GM18870 (cell line): ENCODE measurements around the gene PTPN23.

Experiments
- ATAC-seq: cut with Tn5 transposase; IDR thresholded peaks from one replicate; pipeline ENCODE4 v1.9.1; 2021; ENCODE audit warnings: moderate library complexity; ENCODE audit not compliant: unreplicated experiment

Gene PTPN23

DNA sequence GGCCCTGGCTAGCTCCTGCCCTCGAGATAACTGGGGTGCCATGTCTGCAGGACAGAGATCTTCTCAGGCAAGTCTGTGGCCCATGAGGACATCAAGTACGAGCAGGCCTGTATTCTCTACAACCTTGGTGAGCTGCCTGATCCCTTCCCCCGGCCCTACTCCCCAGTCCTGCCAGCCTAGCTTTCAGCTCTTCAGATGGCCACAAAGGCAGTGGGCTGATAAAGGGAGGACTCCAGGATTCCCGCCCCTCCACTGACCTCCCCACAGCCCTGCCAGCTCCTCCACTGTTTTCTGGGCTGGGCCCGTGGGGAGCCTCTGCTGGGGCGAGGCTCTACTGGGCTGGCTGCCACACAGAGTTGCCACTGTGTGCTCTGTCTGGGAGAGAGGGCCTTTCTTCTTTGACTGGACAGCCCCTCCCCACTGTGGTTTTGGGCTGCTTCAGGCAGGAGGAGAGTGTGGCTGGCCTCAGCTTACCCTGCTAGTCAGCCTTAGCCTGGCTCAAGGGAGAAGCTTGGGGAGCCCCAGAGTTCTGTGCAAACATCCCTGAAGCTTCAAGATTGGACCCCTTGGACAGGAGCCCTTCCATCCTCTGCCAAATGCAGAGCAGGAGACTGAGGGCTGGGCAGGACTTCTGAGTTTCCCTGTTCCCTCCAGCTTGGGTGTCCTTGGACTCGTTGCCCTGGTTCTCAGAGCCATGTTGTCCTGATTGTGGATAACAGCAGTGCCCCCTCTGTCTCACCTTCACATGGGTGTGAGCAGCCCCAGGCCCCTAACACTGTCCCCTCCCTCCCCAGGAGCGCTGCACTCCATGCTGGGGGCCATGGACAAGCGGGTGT is 24.4 kb downstream of the PTPN23 start:
- no peak for ATAC-seq

DNA sequence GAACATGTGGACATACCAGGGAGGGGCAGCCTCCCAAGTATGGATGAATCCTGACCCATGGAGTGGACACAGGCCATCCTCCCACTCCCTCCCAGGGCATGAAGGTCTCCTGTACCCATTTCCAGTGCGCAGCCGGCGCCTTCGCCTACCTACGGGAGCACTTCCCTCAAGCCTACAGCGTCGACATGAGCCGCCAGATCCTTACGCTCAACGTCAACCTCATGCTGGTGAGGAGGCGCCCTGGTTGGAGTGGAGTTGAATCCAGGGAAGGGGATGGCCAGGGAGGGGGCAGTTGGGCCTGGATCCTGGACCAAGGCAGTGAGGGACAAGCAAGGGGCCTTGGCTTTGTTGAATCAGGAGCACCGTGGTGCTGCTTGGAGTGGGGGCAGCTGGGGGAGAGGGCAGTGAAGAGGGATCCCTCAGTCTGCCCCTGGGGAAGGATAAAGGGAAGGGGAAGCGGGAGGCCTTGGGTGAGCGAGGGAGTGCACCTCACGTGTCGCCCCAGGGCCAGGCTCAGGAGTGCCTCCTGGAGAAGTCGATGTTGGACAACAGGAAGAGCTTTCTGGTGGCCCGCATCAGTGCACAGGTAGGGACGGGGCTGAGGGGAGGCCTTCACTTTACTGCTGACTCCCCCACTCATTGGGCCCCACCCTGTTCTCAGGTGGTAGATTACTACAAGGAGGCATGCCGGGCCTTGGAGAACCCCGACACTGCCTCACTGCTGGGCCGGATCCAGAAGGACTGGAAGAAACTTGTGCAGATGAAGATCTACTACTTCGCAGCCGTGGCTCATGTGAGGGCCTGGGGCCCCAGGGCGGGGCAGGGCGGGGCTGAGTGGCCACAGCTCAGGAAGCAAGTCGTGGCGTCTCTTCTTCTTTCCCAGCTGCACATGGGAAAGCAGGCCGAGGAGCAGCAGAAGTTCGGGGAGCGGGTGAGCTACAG is 25.3 kb downstream of the PTPN23 start:
- no peak for ATAC-seq

DNA sequence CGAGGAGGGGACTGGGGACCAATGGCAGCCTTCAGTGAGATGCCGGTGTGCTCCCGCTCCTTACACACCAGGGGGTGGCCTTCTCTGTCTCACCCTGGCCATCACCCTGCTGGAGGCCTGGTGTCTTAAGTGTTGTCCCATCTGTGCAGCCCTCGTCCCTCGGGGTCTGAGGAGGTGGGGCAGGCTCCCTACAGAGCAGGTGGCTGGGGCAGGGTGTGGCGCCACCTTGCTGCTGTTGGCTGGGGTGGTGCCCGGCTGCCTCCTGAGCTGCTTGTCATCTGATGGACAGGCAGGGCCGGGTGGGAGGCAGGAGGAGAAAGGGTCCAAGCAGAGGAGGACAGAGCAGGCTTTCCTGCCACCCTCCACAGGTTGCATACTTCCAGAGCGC is 25.9 kb downstream of the PTPN23 start:
- ATAC-seq, result no peak

DNA sequence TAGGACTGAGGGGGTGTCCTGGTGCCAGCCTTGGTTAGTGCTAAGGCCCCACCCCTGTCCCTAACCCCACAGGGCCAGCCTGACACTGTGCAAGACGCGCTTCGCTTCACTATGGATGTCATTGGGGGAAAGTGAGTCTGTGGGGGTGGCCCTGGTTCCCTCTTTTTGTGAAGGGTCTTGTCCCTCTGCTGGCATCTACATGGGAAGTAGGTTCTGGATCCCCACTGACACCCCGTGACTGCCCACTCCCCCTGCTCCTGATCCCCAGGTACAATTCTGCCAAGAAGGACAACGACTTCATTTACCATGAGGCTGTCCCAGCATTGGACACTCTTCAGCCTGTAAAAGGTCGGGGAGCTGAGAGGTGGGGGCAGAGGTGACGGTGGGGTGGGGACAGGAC is 26.4 kb downstream of the PTPN23 start:
- no peak for ATAC-seq

DNA sequence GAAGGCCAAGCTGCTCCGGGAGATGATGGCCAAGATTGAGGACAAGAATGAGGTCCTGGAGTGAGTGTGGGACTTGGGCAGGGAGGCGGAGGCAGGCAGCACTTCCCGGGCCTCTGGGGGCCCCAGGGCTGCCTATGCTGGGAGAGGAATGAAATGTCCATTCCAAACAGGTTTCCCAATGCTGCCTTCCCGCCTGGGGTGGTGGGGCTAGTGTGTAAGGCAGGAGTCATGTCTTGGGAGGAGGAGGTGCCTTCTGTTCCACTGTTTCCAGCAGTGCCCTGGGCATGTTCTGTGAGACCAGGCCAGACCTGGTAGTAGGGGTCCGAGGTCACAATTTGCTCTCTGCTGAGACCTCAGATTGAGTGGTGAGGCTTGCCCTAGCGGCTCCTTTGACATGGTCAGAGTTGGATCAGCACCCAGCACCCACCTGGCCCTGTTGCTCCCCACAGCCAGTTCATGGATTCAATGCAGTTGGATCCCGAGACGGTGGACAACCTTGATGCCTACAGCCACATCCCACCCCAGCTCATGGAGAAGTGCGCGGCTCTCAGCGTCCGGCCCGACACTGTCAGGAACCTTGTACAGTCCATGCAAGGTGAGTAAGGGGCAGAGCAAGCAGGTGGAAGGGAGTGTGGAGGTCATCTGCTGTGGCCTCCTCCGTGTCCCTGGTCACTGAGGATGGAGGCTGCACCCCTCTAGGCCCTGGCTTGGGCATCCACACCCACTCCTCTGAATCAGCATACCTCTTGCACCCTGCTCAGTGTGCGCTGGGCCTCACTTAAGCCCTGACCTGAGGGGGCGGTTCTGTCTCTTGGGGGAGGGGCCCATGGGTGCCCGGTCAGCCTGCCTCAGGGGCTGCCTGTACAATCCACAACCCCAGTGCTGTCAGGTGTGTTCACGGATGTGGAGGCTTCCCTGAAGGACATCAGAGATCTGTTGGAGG is 27.3 kb downstream of the PTPN23 start:
- ATAC-seq, result no peak

GRCh38 chr3:47408839-47409229 is 28.0 kb downstream of the PTPN23 start:
- ATAC-seq, result no peak

DNA sequence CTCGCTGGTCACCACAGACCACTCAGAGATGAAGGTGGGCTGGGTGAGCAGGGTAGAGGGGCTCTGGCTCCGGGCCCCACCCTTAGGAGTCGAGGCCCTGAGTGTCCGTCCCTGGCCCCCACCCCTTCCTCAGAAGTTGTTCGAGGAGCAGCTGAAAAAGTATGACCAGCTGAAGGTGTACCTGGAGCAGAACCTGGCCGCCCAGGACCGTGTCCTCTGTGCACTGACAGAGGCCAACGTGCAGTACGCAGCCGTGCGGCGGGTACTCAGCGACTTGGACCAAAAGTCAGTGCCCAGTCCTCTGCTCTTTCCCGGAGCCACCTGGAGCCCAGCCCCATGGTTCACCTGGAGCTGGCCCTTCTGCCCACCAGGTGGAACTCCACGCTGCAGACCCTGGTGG is 28.5 kb downstream of the PTPN23 start:
- no peak for ATAC-seq

DNA sequence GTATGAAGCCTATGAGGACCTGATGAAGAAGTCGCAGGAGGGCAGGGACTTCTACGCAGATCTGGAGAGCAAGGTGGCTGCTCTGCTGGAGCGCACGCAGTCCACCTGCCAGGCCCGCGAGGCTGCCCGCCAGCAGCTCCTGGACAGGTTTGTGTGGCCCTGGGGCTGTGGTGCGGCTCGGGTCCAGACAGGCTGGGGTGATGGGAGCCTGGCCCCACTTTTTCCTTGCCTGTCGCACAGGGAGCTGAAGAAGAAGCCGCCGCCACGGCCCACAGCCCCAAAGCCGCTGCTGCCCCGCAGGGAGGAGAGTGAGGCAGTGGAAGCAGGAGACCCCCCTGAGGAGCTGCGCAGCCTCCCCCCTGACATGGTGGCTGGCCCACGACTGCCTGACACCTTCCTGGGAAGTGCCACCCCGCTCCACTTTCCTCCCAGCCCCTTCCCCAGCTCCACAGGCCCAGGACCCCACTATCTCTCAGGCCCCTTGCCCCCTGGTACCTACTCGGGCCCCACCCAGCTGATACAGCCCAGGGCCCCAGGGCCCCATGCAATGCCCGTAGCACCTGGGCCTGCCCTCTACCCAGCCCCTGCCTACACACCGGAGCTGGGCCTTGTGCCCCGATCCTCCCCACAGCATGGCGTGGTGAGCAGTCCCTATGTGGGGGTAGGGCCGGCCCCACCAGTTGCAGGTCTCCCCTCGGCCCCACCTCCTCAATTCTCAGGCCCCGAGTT is 29.0 kb downstream of the PTPN23 start:
- no peak for ATAC-seq

GRCh38 chr3:47410417-47410720 is 29.5 kb downstream of the PTPN23 start:
- ATAC-seq, result no peak

- no peak for ATAC-seq
Observed at GRCh38 chr3:47410801-47411646, 30.2 kb downstream of the PTPN23 start.

GRCh38 chr3:47411696-47412452 is 31.1 kb downstream of the PTPN23 start:
- no peak for ATAC-seq

DNA sequence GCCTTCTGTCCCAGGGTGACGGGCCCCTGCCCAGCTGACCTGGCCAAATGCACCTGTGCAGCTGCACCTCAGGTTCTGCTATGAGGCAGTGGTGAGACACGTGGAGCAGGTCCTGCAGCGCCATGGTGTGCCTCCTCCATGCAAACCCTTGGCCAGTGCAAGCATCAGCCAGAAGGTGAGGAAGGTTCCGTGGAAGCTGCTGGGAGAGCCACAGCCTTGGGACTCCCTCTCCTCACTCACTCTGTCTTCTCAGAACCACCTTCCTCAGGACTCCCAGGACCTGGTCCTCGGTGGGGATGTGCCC is 31.6 kb downstream of the PTPN23 start:
- ATAC-seq, result no peak

- no peak for ATAC-seq
Observed at GRCh38 chr3:47412842-47413520, 32.2 kb downstream of the PTPN23 start.

GRCh38 chr3:47413751-47414150 is 32.9 kb downstream of the PTPN23 start:
- no peak for ATAC-seq

- ATAC-seq, result no peak
Observed at GRCh38 chr3:47414161-47414564, 33.3 kb downstream of the PTPN23 start.

DNA sequence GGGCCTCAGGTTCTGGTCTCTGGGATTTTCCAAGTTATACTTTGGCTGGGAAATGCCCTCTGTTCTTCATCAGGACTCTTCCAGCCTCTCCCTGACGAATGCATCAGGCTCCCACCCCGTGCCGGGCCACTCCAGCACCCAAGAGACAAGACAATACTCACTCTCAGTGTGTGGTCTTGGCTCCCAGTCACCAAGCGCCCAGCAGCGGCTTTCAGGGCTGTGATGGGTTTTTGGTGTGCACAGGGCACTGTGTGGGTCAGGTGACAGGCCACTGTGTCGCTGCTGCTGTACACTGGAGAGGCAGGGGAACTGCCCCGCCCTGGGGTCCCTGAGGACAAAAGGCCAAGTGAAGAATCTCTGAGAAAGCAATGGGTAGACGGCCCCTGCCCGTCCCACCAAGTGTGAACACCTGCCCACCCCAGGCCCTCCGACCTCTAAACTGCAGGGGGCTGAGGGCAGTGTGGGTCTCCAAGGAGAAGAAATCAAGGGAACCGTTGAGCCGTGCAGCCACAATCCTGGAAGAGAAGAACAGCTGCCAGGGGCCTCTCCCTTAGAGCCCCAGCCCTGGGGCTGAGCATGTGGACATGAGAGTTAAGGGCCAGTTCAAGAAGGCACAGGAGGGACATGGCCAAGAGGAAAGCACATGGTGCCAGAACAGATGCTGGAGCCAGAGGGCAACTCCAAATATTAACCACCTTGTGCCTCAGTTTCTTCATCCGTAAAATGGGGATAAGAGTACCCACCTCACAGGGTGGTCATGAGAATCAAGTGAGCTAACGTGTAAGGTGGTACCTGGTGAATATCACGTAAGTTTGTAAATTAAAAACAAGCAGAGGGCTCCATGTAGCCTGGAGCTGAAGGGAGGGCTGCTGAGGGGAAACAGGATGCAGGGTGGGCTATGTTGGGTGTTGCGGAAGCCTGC is 34.1 kb downstream of the PTPN23 start:
- no peak for ATAC-seq

GRCh38 chr3:47416041-47416440 is 35.2 kb downstream of the PTPN23 start:
- ATAC-seq, result no peak
